Endothelial cell of umbilical vein (primary cell): Measurements from ENCODE around the gene ZNF331. TPM values are rescaled to one million over a fixed set of nuclear protein-coding genes. Genes with fewer than 3 reads are reported as not detected.
A peak's percentile ranks its signal among the peaks of the same experiment; 100 is the strongest.

Experiments
- BruUV-seq: library from RNA; stranded (reverse); fragments of 400-500 nt; replicated peaks from 2 replicates; lab custom pipeline; 2021; lab: Mats Ljungman, UMichigan
- CTCF ChIA-PET: fragments of 300-600, 350-600 bp; sonication (Branson Sonifier 250); formaldehyde crosslinking; loops from one replicate; lab custom pipeline; 2021; ENCODE audit warnings: antibody characterized with exemption, inconsistent platforms; lab: Charles Lee
- POLR2A ChIA-PET: fragments of 300-600, 350-600 bp; sonication (Branson Sonifier 250); formaldehyde crosslinking; loops from one replicate; lab custom pipeline; 2021; ENCODE audit warnings: antibody characterized with exemption, inconsistent platforms; lab: Charles Lee
- DNase-seq: peaks from one replicate; pipeline ENCODE4 v3.0.0-alpha.2; 2011; ENCODE audit warnings: low read depth, low spot score
- FAIRE-seq: peaks from 2 replicates; lab custom pipeline; 2011; peaks lifted over from hg19 to GRCh38; lab: Jason Lieb, UNC
- H2AFZ ChIP-seq: 2 replicates; pipeline ENCODE4 v1.6.0; 2012; ENCODE audit warnings: low read depth, low read length, control low read depth, inconsistent platforms
- H3K27ac ChIP-seq: 2 replicates; pipeline ENCODE4 v1.5.1; 2011; ENCODE audit warnings: low read depth, mild to moderate bottlenecking, control low read depth, low read length, moderate library complexity; ENCODE audit not compliant: insufficient read depth
- H3K27me3 ChIP-seq, 2 experiments: 2 replicates each; pipeline versions ENCODE4 v1.6.0 to v1.6.1; 2011; ENCODE audit warnings: low read length in 2 of 2, mixed read lengths in 1 of 2; ENCODE audit not compliant: control insufficient read depth in 2 of 2, insufficient read depth in 2 of 2
- H3K36me3 ChIP-seq, 2 experiments: 2 replicates in 1 of 2; 3 replicates in 1 of 2; pipeline ENCODE4 v1.5.1; 2011; ENCODE audit warnings: low read length in 2 of 2, mild to moderate bottlenecking in 1 of 2, moderate library complexity in 1 of 2; ENCODE audit not compliant: control insufficient read depth in 2 of 2, insufficient read depth in 2 of 2; ENCODE audit errors: extremely low read depth in 1 of 2
- H3K4me1 ChIP-seq: 3 replicates; pipeline ENCODE4 v1.5.1; 2011; ENCODE audit warnings: mild to moderate bottlenecking, low read length; ENCODE audit not compliant: control insufficient read depth, insufficient read depth; ENCODE audit errors: extremely low read depth
- H3K4me2 ChIP-seq: 2 replicates; pipeline ENCODE4 v1.6.1; 2011; ENCODE audit warnings: low read length, control low read depth, mixed read lengths; ENCODE audit not compliant: insufficient read depth
- H3K4me3 ChIP-seq, 3 experiments: fragments of 200-600 bp in 1 of 3; sonication (generic), shearing (Covaris generic) in 1 of 3; replicated peaks in 1 of 3; 2 replicates each; pipeline ENCODE4 v1.5.1; 2011 to 2016; ENCODE audit warnings: control low read depth in 3 of 3, low read length in 3 of 3, mild to moderate bottlenecking in 2 of 3, inconsistent platforms in 1 of 3, low read depth in 1 of 3, moderate library complexity in 1 of 3; ENCODE audit not compliant: insufficient read depth in 1 of 3
- H3K79me2 ChIP-seq: 2 replicates; pipeline ENCODE4 v1.6.0; 2012; ENCODE audit warnings: low read length, inconsistent platforms; ENCODE audit not compliant: control insufficient read depth, insufficient read depth
- H3K9ac ChIP-seq: replicated peaks from 2 replicates; pipeline ENCODE3; 2011; ENCODE audit warnings: low read length, control low read depth; ENCODE audit not compliant: insufficient read depth; ENCODE audit errors: extremely low read depth
- H3K9me1 ChIP-seq: replicated peaks from 3 replicates; pipeline ENCODE4 v1.6.0; 2011; ENCODE audit warnings: mild to moderate bottlenecking, low read length; ENCODE audit not compliant: control insufficient read depth, insufficient read depth; ENCODE audit errors: extremely low read depth
- H3K9me3 ChIP-seq: replicated peaks from 2 replicates; pipeline ENCODE4 v1.5.1; 2012; ENCODE audit warnings: low read length, inconsistent platforms; ENCODE audit not compliant: control insufficient read depth, insufficient read depth
- H4K20me1 ChIP-seq: replicated peaks from 2 replicates; pipeline ENCODE3; 2011; ENCODE audit warnings: mild to moderate bottlenecking, low read length; ENCODE audit not compliant: control insufficient read depth, insufficient read depth; ENCODE audit errors: extremely low read depth
- EZH2 ChIP-seq: IDR thresholded peaks from 2 replicates; pipeline ENCODE4 v1.6.1; 2012; ENCODE audit warnings: borderline replicate concordance, low read depth, mild to moderate bottlenecking, moderate library complexity, low read length, inconsistent platforms; ENCODE audit not compliant: severe bottlenecking
- FOS ChIP-seq: IDR thresholded peaks from 2 replicates; pipeline ENCODE4 v1.6.1; 2011; ENCODE audit warnings: mild to moderate bottlenecking, low read length, moderate library complexity, borderline replicate concordance; ENCODE audit not compliant: insufficient read depth
- GATA2 ChIP-seq: IDR thresholded peaks from 2 replicates; pipeline ENCODE4 v1.7.0; 2011; ENCODE audit warnings: low read depth, mild to moderate bottlenecking, moderate library complexity, mixed read lengths, low read length; ENCODE audit not compliant: insufficient read length, insufficient read depth
- JUN ChIP-seq: IDR thresholded peaks from 2 replicates; pipeline ENCODE4 v1.6.1; 2011; ENCODE audit warnings: borderline replicate concordance, low read depth; ENCODE audit not compliant: insufficient read length, insufficient read depth
- MYC ChIP-seq: IDR thresholded peaks from one replicate; pipeline ENCODE4 v1.6.1; 2011; ENCODE audit warnings: mild to moderate bottlenecking, low read depth, low read length
- POLR2A ChIP-seq: IDR thresholded peaks from 2 replicates; pipeline ENCODE4 v1.6.1; 2012; ENCODE audit warnings: low read depth, mild to moderate bottlenecking, control low read depth, low read length
- POLR2AphosphoS5 ChIP-seq: IDR thresholded peaks from 2 replicates; pipeline ENCODE4 v1.6.1; 2012; ENCODE audit warnings: low read depth, mild to moderate bottlenecking, control low read depth, low read length, moderate library complexity; ENCODE audit not compliant: insufficient read depth
- dilution Hi-C: fragments of 300-500 bp; cut with MboI; formaldehyde crosslinking; loops from one replicate; pipeline ENCODE4 v1.15.0; 2019; ENCODE audit warnings: low sequenced_read_pairs; ENCODE audit not compliant: extremely low pct_ligation_motif_present
- intact Hi-C: fragments of 100-400 bp; cut with micrococcal nuclease; formaldehyde crosslinking; loops from one replicate; pipeline ENCODE4 v1.10.0; 2022
- polyA plus RNA-seq, 4 experiments: library from polyadenylated mRNA; depleted of rRNA in 3 of 4; stranded (reverse) in 3 of 4; unstranded in 1 of 4; fragments of >200 nt; gene quantifications; 2 replicates each; pipeline versions ENCODE4 v1.2.1 to v1.2.3, GENCODE V29; 2011 to 2012; ENCODE audit warnings: missing spikeins in 1 of 4
- total RNA-seq: library from RNA; stranded (reverse); gene quantifications from 2 replicates; pipeline ENCODE4 v1.2.3, GENCODE V29; 2021
- TF ChIP-seq, protein P1 (sequence below): IDR thresholded peaks from 2 replicates; pipeline ENCODE4 v1.6.1; 2011; ENCODE audit not compliant: insufficient read depth, insufficient read length
- TF ChIP-seq, protein P2 (sequence below), 2 donors: IDR thresholded peaks; 1 replicate in 1 of 2; 2 replicates in 1 of 2; pipeline ENCODE4 v1.5.1; 2011; ENCODE audit warnings: low read length in 2 of 2, mild to moderate bottlenecking in 2 of 2, moderate library complexity in 2 of 2, control low read depth in 1 of 2, inconsistent platforms in 1 of 2, low read depth in 1 of 2; ENCODE audit not compliant: insufficient read depth in 1 of 2; ENCODE audit errors: extremely low read depth in 1 of 2

The ZNF331 gene
- total and polyA plus RNA-seq, 2 donors (not counting 3 experiments of a cell fraction or from before 2014, with no cell fraction given): 6.2 to 11.2 TPM

DNA sequence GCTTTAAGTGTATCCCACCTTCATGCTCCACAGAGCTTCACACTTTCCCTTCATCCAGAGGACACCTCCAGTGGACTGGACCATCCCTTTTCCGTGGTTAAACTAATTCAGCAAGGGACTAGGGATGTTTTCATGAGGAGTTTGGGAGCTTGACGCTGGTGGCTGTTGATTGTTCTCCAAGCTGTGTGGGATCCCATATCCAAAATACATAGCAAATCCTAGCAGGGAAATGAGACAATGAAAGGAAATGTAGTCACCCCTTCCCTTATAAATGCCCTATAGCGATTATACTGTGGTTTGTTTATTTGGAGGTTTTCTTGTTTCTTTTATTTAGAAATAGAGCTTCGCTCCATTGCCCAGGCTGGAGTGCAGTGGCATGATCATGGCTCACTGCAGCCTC lies 62.3 kb downstream of the ZNF331 start:
- Histone ChIP-seq H4K20me1 (no peaks in the 10 kb centered on the region), H3K36me3 (no peaks in the 10 kb centered on the region), H3K4me3 (no peak overlapping the region), H3K27me3 (no peaks in the 10 kb centered on the region), H3K9ac (no peak overlapping the region), H3K9me3 (peaks cover 2% of the 10 kb centered on the region), H3K9me1 (no peaks in the 10 kb centered on the region), H3K4me2 (no peak overlapping the region), H3K27ac (no peak overlapping the region), H3K79me2 (no peaks in the 10 kb centered on the region), H3K4me1 (no peaks in the 10 kb centered on the region), H2AFZ (no peak overlapping the region)
- dilution Hi-C loops (no loop called here), intact Hi-C loops (no loop called here)
- TF ChIP-seq FOS (no peak), POLR2AphosphoS5 (no peak), JUN (peak; percentile 39)
- TF ChIP-seq, protein P1, sequence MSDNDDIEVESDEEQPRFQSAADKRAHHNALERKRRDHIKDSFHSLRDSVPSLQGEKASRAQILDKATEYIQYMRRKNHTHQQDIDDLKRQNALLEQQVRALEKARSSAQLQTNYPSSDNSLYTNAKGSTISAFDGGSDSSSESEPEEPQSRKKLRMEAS: no peak
- ChIA-PET POLR2A (no interaction called here), CTCF (interaction anchor here (0.6 kb wide), 1 partner anchor 41 kb away, joined by 3 read pairs; no protein-coding TSS in a partner anchor)
- BruUV-seq: no TSS peak
- FAIRE-seq: no peak
- peak; percentile 34 for DNase-seq

DNA sequence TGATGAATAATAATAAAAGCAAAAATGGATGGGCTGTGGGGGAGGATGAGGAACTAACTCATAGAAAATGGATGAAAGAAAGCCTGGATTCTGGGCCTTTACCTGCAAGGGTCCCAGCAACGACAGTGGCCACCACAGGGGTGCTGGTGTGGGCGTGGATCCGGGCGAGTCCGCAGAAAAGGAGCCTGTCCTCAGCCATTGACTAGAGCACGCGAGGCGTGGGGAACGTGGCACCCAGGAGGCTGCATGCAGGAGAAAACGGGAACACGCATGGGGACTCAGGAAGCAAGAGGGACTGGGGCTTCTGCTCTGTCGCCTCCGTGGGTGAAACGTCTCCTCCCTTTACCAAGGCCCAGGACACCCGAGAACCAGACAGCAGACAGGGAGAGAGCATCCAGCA lies 68.1 kb downstream of the ZNF331 start:
- no peak overlapping the region for H2AFZ ChIP-seq
- no peaks in the 10 kb centered on the region for H4K20me1 ChIP-seq
- no TSS peak for BruUV-seq
- H3K9ac ChIP-seq: no peak overlapping the region
- TF ChIP-seq POLR2A: no peak
- TF ChIP-seq FOS: no peak
- TF ChIP-seq POLR2AphosphoS5: no peak
- no peak for TF ChIP-seq EZH2
- TF ChIP-seq, protein P1: no peak
- TF ChIP-seq MYC: no peak
- TF ChIP-seq, protein P2, sequence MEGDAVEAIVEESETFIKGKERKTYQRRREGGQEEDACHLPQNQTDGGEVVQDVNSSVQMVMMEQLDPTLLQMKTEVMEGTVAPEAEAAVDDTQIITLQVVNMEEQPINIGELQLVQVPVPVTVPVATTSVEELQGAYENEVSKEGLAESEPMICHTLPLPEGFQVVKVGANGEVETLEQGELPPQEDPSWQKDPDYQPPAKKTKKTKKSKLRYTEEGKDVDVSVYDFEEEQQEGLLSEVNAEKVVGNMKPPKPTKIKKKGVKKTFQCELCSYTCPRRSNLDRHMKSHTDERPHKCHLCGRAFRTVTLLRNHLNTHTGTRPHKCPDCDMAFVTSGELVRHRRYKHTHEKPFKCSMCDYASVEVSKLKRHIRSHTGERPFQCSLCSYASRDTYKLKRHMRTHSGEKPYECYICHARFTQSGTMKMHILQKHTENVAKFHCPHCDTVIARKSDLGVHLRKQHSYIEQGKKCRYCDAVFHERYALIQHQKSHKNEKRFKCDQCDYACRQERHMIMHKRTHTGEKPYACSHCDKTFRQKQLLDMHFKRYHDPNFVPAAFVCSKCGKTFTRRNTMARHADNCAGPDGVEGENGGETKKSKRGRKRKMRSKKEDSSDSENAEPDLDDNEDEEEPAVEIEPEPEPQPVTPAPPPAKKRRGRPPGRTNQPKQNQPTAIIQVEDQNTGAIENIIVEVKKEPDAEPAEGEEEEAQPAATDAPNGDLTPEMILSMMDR (IDR thresholded peaks at IDR 0.05; ENCODE audit: extremely low read depth in 1 of 2, insufficient read depth in 1 of 2, low read depth in 1 of 2, low read length in 2 of 2): no peak
- TF ChIP-seq JUN: no peak
- no peak for TF ChIP-seq GATA2
- no peaks in the 10 kb centered on the region for H3K27me3 ChIP-seq
- no peak overlapping the region for H3K4me3 ChIP-seq
- dilution Hi-C loops (no loop called here), intact Hi-C loops (no loop called here)
- ChIA-PET CTCF (no interaction called here), POLR2A (no interaction called here)
- no peaks in the 10 kb centered on the region for H3K4me1 ChIP-seq
- no peaks in the 10 kb centered on the region for H3K9me1 ChIP-seq
- no peaks in the 10 kb centered on the region for H3K36me3 ChIP-seq
- peaks cover 2% of the 10 kb centered on the region for H3K9me3 ChIP-seq
- H3K27ac ChIP-seq: no peak overlapping the region
- no peak for FAIRE-seq
- no peaks in the 10 kb centered on the region for H3K79me2 ChIP-seq
- DNase-seq: no peak
- no peak overlapping the region for H3K4me2 ChIP-seq
